ENCODE results near the gene MYBBP1A. TPM values are rescaled to one million over a fixed set of nuclear protein-coding genes. Genes with fewer than 3 reads are reported as not detected.

Gene MYBBP1A
- total and polyA plus RNA-seq, 9 of the 15 experiments (the other 6 are each of a cell fraction or from before 2014, with no cell fraction given): 2.0 to 114 (median 47.2) TPM

DNA sequence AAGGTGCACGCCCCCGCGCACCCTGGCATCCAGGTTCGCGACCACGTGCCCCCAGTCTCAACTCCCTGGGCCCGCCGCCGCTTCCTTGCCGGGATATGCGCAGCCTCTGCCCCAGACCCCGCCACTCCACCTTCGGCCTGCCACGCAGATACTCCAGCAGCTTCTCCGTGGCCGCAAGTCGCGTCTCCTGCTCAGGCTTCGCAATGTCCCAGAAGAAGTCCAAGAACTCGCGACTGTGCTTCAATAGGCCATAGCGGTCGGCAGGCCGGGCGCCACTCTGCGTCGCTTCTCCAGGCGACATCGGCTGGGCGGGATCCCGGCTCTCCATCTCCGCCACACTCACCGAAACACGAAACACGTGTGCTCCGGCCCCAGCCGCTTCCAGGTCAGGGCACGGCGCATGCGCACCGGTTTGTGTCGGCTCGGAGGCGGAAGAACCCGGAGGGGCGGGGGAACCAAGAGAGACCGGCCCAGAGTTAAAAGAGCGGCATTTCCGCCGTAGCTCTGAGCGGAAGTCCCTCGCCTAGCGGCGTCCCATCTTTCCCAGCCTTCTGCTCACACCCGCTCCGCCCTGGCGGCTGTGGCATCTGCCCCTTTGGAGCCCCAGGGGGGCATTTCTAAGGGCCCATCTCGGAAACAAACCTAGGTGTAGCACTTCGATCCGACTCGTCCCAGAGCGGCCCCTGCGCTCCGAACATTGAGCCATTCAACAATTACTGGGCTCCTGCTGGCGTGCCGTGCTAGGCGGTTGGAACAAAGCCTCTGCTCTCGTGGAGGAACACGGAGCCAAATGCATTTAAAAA is at the start of gene MYBBP1A (continued):
- no peak for TF ChIP-seq ZNF740 (CRISPR knock-in tag; IDR thresholded peaks at IDR 0.05)
- TF ChIP-seq ZNF740 (tag; IDR thresholded peaks at IDR 0.05): no peak
- TF ChIP-seq BCOR (IDR thresholded peaks at IDR 0.05): no peak
- no peak for TF ChIP-seq ESRRA (IDR thresholded peaks at IDR 0.05; ENCODE audit: borderline replicate concordance, low read depth)
- no peak for TF ChIP-seq ZNF311 (CRISPR knock-in tag; IDR thresholded peaks at IDR 0.05)
- no peak for TF ChIP-seq SMARCC2 (IDR thresholded peaks at IDR 0.05; ENCODE audit: low read depth)
- TF ChIP-seq, protein P1, sequence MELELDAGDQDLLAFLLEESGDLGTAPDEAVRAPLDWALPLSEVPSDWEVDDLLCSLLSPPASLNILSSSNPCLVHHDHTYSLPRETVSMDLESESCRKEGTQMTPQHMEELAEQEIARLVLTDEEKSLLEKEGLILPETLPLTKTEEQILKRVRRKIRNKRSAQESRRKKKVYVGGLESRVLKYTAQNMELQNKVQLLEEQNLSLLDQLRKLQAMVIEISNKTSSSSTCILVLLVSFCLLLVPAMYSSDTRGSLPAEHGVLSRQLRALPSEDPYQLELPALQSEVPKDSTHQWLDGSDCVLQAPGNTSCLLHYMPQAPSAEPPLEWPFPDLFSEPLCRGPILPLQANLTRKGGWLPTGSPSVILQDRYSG (tag; conservative IDR thresholded peaks at IDR 0.05; ENCODE audit: low read depth): no peak
- TF ChIP-seq, protein P2, sequence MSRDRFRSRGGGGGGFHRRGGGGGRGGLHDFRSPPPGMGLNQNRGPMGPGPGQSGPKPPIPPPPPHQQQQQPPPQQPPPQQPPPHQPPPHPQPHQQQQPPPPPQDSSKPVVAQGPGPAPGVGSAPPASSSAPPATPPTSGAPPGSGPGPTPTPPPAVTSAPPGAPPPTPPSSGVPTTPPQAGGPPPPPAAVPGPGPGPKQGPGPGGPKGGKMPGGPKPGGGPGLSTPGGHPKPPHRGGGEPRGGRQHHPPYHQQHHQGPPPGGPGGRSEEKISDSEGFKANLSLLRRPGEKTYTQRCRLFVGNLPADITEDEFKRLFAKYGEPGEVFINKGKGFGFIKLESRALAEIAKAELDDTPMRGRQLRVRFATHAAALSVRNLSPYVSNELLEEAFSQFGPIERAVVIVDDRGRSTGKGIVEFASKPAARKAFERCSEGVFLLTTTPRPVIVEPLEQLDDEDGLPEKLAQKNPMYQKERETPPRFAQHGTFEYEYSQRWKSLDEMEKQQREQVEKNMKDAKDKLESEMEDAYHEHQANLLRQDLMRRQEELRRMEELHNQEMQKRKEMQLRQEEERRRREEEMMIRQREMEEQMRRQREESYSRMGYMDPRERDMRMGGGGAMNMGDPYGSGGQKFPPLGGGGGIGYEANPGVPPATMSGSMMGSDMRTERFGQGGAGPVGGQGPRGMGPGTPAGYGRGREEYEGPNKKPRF (IDR thresholded peaks at IDR 0.05; ENCODE audit: low read depth, low read length): no peak
- TF ChIP-seq HMG20B (CRISPR knock-in tag; IDR thresholded peaks at IDR 0.05): no peak
- TF ChIP-seq ZNF274 (IDR thresholded peaks at IDR 0.05; ENCODE audit: borderline replicate concordance, low read depth, low read length): no peak
- no peak for TF ChIP-seq DDX20 (tag; IDR thresholded peaks at IDR 0.05; ENCODE audit: low read depth)
- TF ChIP-seq KLF16 (IDR thresholded peaks at IDR 0.05): no peak
- TF ChIP-seq ZFP1 (CRISPR knock-in tag; IDR thresholded peaks at IDR 0.05): no peak
- no peak for TF ChIP-seq LARP7 (IDR thresholded peaks at IDR 0.05)
- TF ChIP-seq ZFPM2 (CRISPR knock-in tag; IDR thresholded peaks at IDR 0.05): no peak
- TF ChIP-seq NFXL1 (CRISPR knock-in tag; IDR thresholded peaks at IDR 0.05): no peak
- no peak for TF ChIP-seq HMGXB4 (CRISPR knock-in tag; IDR thresholded peaks at IDR 0.05)
- TF ChIP-seq NFRKB (IDR thresholded peaks at IDR 0.05; ENCODE audit: low read depth): 0 out of 2 replicates have a peak, but pooled peaks have one; percentile 45
- TF ChIP-seq EHMT2 (IDR thresholded peaks at IDR 0.05): no peak
- TF ChIP-seq ZNF75A (CRISPR knock-in tag; IDR thresholded peaks at IDR 0.05): no peak
- no peak for TF ChIP-seq RBM17 (IDR thresholded peaks at IDR 0.05; ENCODE audit: borderline replicate concordance, low read depth, low read length)
- TF ChIP-seq ELF2 (CRISPR knock-in tag; IDR thresholded peaks at IDR 0.05): peak; percentile 63; the same call in 1 of the 2 replicates
- TF ChIP-seq ETS1 (conservative IDR thresholded peaks at IDR 0.05; ENCODE audit: control insufficient read depth, low read depth, low read length): no peak

All from K562 (cell line).